HG03064 (cell line): ENCODE measurements around the gene CEP41.
A peak's percentile ranks its signal among the peaks of the same experiment; 100 is the strongest.

Experiments used
- ATAC-seq: cut with Tn5 transposase; IDR thresholded peaks from one replicate; pipeline ENCODE4 v1.9.1; 2021; ENCODE audit warnings: low read depth; ENCODE audit not compliant: unreplicated experiment

Gene CEP41

GRCh38 chr7:130440527-130441365 lies at the start of gene CEP41:
Gene CEP41, minus strand, starts transcription at chr7:130441016. Its CDS starts 50 bp downstream, at chr7:130440966.
- ATAC-seq, result peak; percentile 97

- no peak for ATAC-seq
Measured at GRCh38 chr7:130490311-130490791, 49.5 kb upstream of the CEP41 start.

GRCh38 chr7:130489140-130489983 lies 48.5 kb upstream of the CEP41 start:
- ATAC-seq, result no peak

- no peak for ATAC-seq
Measured at GRCh38 chr7:130488392-130489139, 47.8 kb upstream of the CEP41 start.

GRCh38 chr7:130486954-130487436 lies 46.2 kb upstream of the CEP41 start:
- ATAC-seq, result no peak

- ATAC-seq, result no peak
Measured at GRCh38 chr7:130486114-130486953, 45.5 kb upstream of the CEP41 start.

- ATAC-seq, result no peak
Measured at GRCh38 chr7:130485734-130486113, 44.9 kb upstream of the CEP41 start.

- no peak for ATAC-seq
Measured at GRCh38 chr7:130483031-130483430, 42.2 kb upstream of the CEP41 start.

- ATAC-seq, result no peak
Measured at GRCh38 chr7:130481898-130482297, 41.1 kb upstream of the CEP41 start.

GRCh38 chr7:130479716-130480400 lies 39.0 kb upstream of the CEP41 start:
- no peak for ATAC-seq

GRCh38 chr7:130478991-130479390 lies 38.2 kb upstream of the CEP41 start:
- ATAC-seq, result no peak

- peak; percentile 81 for ATAC-seq
Measured at GRCh38 chr7:130476297-130477150, 35.7 kb upstream of the CEP41 start.

- no peak for ATAC-seq
Measured at GRCh38 chr7:130475776-130476175, 35.0 kb upstream of the CEP41 start.

GRCh38 chr7:130473876-130474275 lies 33.1 kb upstream of the CEP41 start:
- no peak for ATAC-seq

- ATAC-seq, result no peak
Measured at GRCh38 chr7:130473289-130473688, 32.5 kb upstream of the CEP41 start.

- ATAC-seq, result no peak
Measured at GRCh38 chr7:130471974-130472373, 31.2 kb upstream of the CEP41 start.

- no peak for ATAC-seq
Measured at GRCh38 chr7:130468612-130469011, 27.8 kb upstream of the CEP41 start.
